GM12864 (cell line): ENCODE measurements around the gene WNT3A.
"Not testable (repeated sequence)": the region's sequence is repeated elsewhere in the genome, so short reads cannot be mapped to it uniquely, and the experiment has no call there.

Experiments
- DNase-seq: peaks from one replicate; pipeline ENCODE4 v3.0.0-alpha.2; 2011; ENCODE audit warnings: low read depth
- H3K4me3 ChIP-seq: 2 replicates; pipeline ENCODE4 v1.5.1; 2011; ENCODE audit warnings: mild to moderate bottlenecking, low read depth, low read length, control low read depth
- TF ChIP-seq, protein P1 (sequence below): IDR thresholded peaks from 2 replicates; pipeline ENCODE4 v1.5.1; 2011; ENCODE audit warnings: low read depth, mild to moderate bottlenecking, moderate library complexity, low read length, control low read depth, inconsistent platforms; ENCODE audit errors: missing control alignments

WNT3A gene

GRCh38 chr1:228018961-228019721 is 12.3 kb downstream of the WNT3A start:
- H3K4me3 ChIP-seq = no peak overlapping the region
- DNase-seq = no peak
- TF ChIP-seq, protein P1, sequence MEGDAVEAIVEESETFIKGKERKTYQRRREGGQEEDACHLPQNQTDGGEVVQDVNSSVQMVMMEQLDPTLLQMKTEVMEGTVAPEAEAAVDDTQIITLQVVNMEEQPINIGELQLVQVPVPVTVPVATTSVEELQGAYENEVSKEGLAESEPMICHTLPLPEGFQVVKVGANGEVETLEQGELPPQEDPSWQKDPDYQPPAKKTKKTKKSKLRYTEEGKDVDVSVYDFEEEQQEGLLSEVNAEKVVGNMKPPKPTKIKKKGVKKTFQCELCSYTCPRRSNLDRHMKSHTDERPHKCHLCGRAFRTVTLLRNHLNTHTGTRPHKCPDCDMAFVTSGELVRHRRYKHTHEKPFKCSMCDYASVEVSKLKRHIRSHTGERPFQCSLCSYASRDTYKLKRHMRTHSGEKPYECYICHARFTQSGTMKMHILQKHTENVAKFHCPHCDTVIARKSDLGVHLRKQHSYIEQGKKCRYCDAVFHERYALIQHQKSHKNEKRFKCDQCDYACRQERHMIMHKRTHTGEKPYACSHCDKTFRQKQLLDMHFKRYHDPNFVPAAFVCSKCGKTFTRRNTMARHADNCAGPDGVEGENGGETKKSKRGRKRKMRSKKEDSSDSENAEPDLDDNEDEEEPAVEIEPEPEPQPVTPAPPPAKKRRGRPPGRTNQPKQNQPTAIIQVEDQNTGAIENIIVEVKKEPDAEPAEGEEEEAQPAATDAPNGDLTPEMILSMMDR = no peak

DNA sequence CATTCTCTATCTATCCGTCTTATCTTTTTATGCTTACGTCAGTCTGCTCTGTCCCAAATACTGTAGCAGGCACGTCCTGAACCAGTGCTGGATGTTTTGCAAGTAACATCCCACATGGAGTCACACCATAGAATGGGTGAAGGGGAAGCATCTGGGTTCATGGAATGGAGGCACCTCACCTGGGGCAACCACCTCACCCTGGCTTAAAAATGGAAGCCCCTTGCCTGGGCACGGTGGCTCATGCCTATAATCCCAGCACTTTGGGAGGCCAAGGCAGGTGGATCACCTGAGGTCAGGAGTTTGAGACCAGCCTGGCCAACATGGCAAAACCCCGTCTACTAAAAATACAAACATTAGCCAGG is 12.9 kb downstream of the WNT3A start:
- not testable (repeated sequence) for DNase-seq, H3K4me3 ChIP-seq

- no peak overlapping the region for H3K4me3 ChIP-seq
- no peak for DNase-seq
- TF ChIP-seq, protein P1 = no peak
Observed at GRCh38 chr1:228020686-228021354, 14.0 kb downstream of the WNT3A start.

GRCh38 chr1:228021355-228022030 is 14.7 kb downstream of the WNT3A start:
- TF ChIP-seq, protein P1 = no peak
- H3K4me3 ChIP-seq = no peak overlapping the region
- no peak for DNase-seq

GRCh38 chr1:228022571-228023293 is 15.9 kb downstream of the WNT3A start:
- DNase-seq = no peak
- TF ChIP-seq, protein P1 = no peak

DNA sequence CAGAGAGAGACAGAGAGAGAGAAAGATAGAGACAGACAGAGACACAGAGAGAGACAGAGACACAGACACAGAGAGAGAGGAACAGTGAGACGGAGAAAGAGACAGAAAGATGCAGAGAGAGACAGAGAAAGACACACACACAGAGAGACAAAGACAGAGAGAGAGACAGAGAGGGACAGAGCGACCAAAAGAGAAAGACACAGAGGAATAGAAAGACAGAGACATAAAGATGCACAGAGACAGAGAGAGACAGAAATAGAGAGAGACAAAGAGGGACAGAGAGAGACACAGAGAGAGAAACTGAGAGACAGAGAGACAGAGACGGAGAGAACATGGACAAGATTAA is 16.5 kb downstream of the WNT3A start:
- no peak overlapping the region for H3K4me3 ChIP-seq
- DNase-seq = no peak
- TF ChIP-seq, protein P1 = no peak

More at GRCh38 chr1:228022571-228023293, 15.9 kb downstream of the WNT3A start:
- no peak overlapping the region for H3K4me3 ChIP-seq

DNA sequence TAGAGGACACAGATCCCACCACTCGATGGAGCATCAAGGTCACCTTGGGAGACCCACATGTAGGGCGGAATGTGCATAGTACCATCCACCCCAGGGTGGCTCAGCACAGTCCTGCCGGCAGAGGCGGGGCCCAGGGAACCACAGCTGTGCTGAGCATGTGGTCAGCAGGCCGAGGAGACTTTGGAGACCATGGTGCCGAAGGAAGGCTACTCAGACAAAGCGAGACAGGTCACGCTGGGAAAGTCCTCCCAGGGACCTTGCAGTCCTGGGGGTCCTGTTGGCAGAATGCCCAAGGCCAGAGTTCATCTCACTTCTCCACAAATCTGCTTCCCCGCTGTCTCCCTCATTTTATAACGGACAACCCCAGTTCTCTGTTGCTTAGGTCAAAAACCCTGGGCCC is 22.5 kb downstream of the WNT3A start:
- TF ChIP-seq, protein P1 = no peak
- no peak overlapping the region for H3K4me3 ChIP-seq
- DNase-seq = no peak
